ENCODE data around the gene ZBTB5.

ZBTB5 gene

GRCh38 chr9:37421914-37422288 lies 43.3 kb downstream of the ZBTB5 start:
- Histone ChIP-seq H3K27ac (peak overlapping the region; percentile 57), H3K9me3 (ENCODE audit: control insufficient read depth, low read length) (no peaks in the 10 kb centered on the region), H2AFZ (peak overlapping the region; percentile 95), H3K27me3 (ENCODE audit: control insufficient read depth, insufficient read depth, low read length) (no peaks in the 10 kb centered on the region), H3K4me3 (ENCODE audit: low read depth, low read length) (peak overlapping the region; percentile 94), H3K36me3 (ENCODE audit: control insufficient read depth, insufficient read depth, low read length) (no peaks in the 10 kb centered on the region), H3K9ac (no peak overlapping the region), H3K4me1 (no peaks in the 10 kb centered on the region), H3K4me2 (ENCODE audit: low read length) (peak overlapping the region; percentile 73), H3K79me2 (peaks cover 4% of the 10 kb centered on the region)
- TF ChIP-seq CTCF (IDR thresholded peaks at IDR 0.05): no peak

- Histone ChIP-seq H3K4me1 (no peaks in the 10 kb centered on the region), H3K4me2 (ENCODE audit: low read length) (no peak overlapping the region), H3K9me3 (ENCODE audit: control insufficient read depth, low read length) (no peaks in the 10 kb centered on the region), H3K4me3 (ENCODE audit: low read depth, low read length) (no peak overlapping the region), H2AFZ (no peak overlapping the region), H3K9ac (no peak overlapping the region), H3K27me3 (ENCODE audit: control insufficient read depth, insufficient read depth, low read length) (no peaks in the 10 kb centered on the region), H3K27ac (no peak overlapping the region), H3K36me3 (ENCODE audit: control insufficient read depth, insufficient read depth, low read length) (no peaks in the 10 kb centered on the region), H3K79me2 (peaks cover 4% of the 10 kb centered on the region)
- no peak for TF ChIP-seq CTCF (IDR thresholded peaks at IDR 0.05)
These were observed 44.7 kb downstream of the ZBTB5 start for GRCh38 chr9:37420271-37421215.

DNA sequence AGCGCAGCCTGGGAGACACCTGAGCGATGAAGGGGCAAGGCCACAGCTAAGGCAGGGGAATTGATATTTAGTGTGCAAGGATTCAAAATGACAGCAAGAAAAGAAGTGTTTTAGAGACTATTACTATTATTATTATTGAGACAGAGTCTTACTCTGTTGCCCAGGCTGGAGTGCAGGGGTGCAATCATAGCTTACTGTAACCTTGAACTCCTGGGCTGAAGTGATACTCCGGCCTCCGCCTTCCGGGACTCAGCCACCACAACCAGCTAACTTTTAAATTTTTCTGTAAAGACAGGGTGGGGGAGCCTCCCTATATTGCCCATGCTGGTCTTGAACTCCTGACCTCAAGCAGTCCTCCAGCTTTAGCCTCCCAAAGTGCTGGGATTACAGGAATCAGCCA lies 46.0 kb downstream of the ZBTB5 start:
- no peak overlapping the region for H3K9ac ChIP-seq
- no peak overlapping the region for H2AFZ ChIP-seq
- H3K27me3 ChIP-seq (ENCODE audit: control insufficient read depth, insufficient read depth, low read length): no peaks in the 10 kb centered on the region
- H3K9me3 ChIP-seq (ENCODE audit: control insufficient read depth, low read length): no peaks in the 10 kb centered on the region
- no peak overlapping the region for H3K4me3 ChIP-seq (ENCODE audit: low read depth, low read length)
- no peak overlapping the region for H3K4me2 ChIP-seq (ENCODE audit: low read length)
- H3K4me1 ChIP-seq: no peaks in the 10 kb centered on the region
- H3K36me3 ChIP-seq (ENCODE audit: control insufficient read depth, insufficient read depth, low read length): no peaks in the 10 kb centered on the region
- no peak for TF ChIP-seq CTCF (IDR thresholded peaks at IDR 0.05)
- H3K79me2 ChIP-seq: peaks cover 4% of the 10 kb centered on the region
- H3K27ac ChIP-seq: no peak overlapping the region

DNA sequence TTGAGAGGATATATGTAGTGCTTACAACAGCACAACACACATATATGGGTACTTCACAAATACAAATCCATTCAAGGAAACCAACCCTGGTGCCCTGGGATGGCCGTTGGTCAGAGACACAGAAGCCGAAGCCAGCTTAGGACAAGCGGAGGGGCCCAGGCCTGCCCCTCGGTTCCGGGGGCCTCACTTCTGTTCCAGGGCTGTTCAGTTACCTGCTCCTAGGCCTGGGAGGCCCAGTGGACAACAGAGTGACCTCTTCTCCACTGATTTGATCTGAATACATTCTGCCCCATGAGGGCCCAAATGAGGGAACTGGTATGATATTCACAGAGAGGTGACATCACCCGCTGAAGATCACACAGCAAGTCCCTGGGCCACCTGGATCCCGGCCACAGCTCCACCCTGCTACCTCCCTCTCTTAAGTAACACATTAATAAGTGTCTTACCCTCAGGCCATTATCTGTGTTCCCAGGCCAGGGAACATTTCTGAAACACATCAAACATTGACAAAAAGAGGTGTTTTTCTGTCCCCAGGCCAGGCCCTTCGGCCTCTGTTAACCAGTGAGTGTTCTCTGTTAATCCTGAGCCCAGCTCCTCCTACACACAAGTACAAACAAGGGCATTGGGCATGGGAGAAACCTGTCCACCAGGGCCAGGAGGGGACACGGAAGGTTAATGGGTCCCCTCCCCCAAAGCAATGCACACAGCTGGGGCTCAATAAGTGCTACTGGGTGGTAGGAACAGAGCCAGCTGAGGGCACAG lies 47.2 kb downstream of the ZBTB5 start:
- Histone ChIP-seq H3K9me3 (ENCODE audit: control insufficient read depth, low read length) (no peaks in the 10 kb centered on the region), H3K4me1 (no peaks in the 10 kb centered on the region), H3K4me2 (ENCODE audit: low read length) (no peak overlapping the region), H3K27me3 (ENCODE audit: control insufficient read depth, insufficient read depth, low read length) (no peaks in the 10 kb centered on the region), H3K79me2 (no peaks in the 10 kb centered on the region), H3K4me3 (ENCODE audit: low read depth, low read length) (no peak overlapping the region), H2AFZ (no peak overlapping the region), H3K9ac (no peak overlapping the region), H3K36me3 (ENCODE audit: control insufficient read depth, insufficient read depth, low read length) (no peaks in the 10 kb centered on the region), H3K27ac (no peak overlapping the region)
- no peak for TF ChIP-seq CTCF (IDR thresholded peaks at IDR 0.05)

All from parathyroid adenoma (tissue), 2 donors.